ENCODE results near the gene SPATC1L.
"Not testable (repeated sequence)": the region's sequence is repeated elsewhere in the genome, so short reads cannot be mapped to it uniquely, and the experiment has no call there.

SPATC1L gene

GRCh38 chr21:46183910-46184624 lies at the start of gene SPATC1L:
Gene SPATC1L (minus strand): TSS chr21:46184459. CDS start chr21:46182816, 1,643 bp downstream.
- peak; percentile 37 for DNase-seq (ENCODE audit: low read depth)

- no peak for DNase-seq (ENCODE audit: low read depth)
Observed at GRCh38 chr21:46229923-46230260, 45.6 kb upstream of the SPATC1L start.

- DNase-seq (ENCODE audit: low read depth), result no peak
Observed at GRCh38 chr21:46229133-46229922, 45.1 kb upstream of the SPATC1L start.

- peak; percentile 70 for DNase-seq (ENCODE audit: low read depth)
Observed at GRCh38 chr21:46228345-46229051, 44.2 kb upstream of the SPATC1L start, which contains the start of gene LSS. Gene LSS (minus strand): TSS chr21:46228774. CDS start chr21:46228745, 29 bp downstream.

GRCh38 chr21:46227811-46228344 lies 43.6 kb upstream of the SPATC1L start:
- DNase-seq (ENCODE audit: low read depth), result no peak

GRCh38 chr21:46226920-46227599 lies 42.8 kb upstream of the SPATC1L start:
- peak; percentile 31 for DNase-seq (ENCODE audit: low read depth)

GRCh38 chr21:46226146-46226545 lies 41.9 kb upstream of the SPATC1L start:
- no peak for DNase-seq (ENCODE audit: low read depth)

GRCh38 chr21:46223661-46224060 lies 39.4 kb upstream of the SPATC1L start:
- DNase-seq (ENCODE audit: low read depth), result not testable (repeated sequence)

- no peak for DNase-seq (ENCODE audit: low read depth)
Observed at GRCh38 chr21:46223217-46223616, 39.0 kb upstream of the SPATC1L start.

GRCh38 chr21:46222436-46223116 lies 38.3 kb upstream of the SPATC1L start:
- no peak for DNase-seq (ENCODE audit: low read depth)

- DNase-seq (ENCODE audit: low read depth), result no peak
Observed at GRCh38 chr21:46221664-46222435, 37.6 kb upstream of the SPATC1L start.

- DNase-seq (ENCODE audit: low read depth), result no peak
Observed at GRCh38 chr21:46220847-46221246, 36.6 kb upstream of the SPATC1L start.

- no peak for DNase-seq (ENCODE audit: low read depth)
Observed at GRCh38 chr21:46220275-46220810, 36.1 kb upstream of the SPATC1L start.

GRCh38 chr21:46219591-46220239 lies 35.5 kb upstream of the SPATC1L start:
- no peak for DNase-seq (ENCODE audit: low read depth)

- no peak for DNase-seq (ENCODE audit: low read depth)
Observed at GRCh38 chr21:46218906-46219590, 34.8 kb upstream of the SPATC1L start.

GRCh38 chr21:46217511-46218196 lies 33.4 kb upstream of the SPATC1L start:
- DNase-seq (ENCODE audit: low read depth), result no peak

- no peak for DNase-seq (ENCODE audit: low read depth)
Observed at GRCh38 chr21:46216132-46216747, 32.0 kb upstream of the SPATC1L start.
